Measurements from ENCODE around the gene PSPC1. TPM values are rescaled to one million over a fixed set of nuclear protein-coding genes. Genes with fewer than 3 reads are reported as not detected.
"Not testable (repeated sequence)": the region's sequence is repeated elsewhere in the genome, so short reads cannot be mapped to it uniquely, and the experiment has no call there.

The PSPC1 gene
- total RNA-seq, 1 donor, result 104 TPM

- H3K27me3 ChIP-seq (ENCODE audit: insufficient read depth, low read length); H3K9me3 ChIP-seq (ENCODE audit: low read depth, low read length): not testable (repeated sequence)
- Histone ChIP-seq H3K4me1 (ENCODE audit: insufficient read depth, low read length) (peaks cover 16% of the 10 kb centered on the region), H3K4me3 (ENCODE audit: low read length) (peak overlapping the region; percentile 99)
These were observed 1.9 kb downstream of the PSPC1 start for GRCh38 chr13:19780753-19781418.

- no peaks in the 10 kb centered on the region for H3K27me3 ChIP-seq (ENCODE audit: insufficient read depth, low read length)
- H3K4me3 ChIP-seq (ENCODE audit: low read length), result no peak overlapping the region
- peaks cover 33% of the 10 kb centered on the region for H3K4me1 ChIP-seq (ENCODE audit: insufficient read depth, low read length)
- H3K9me3 ChIP-seq (ENCODE audit: low read depth, low read length), result no peaks in the 10 kb centered on the region
These were observed 10.4 kb downstream of the PSPC1 start for GRCh38 chr13:19772306-19772705.

DNA sequence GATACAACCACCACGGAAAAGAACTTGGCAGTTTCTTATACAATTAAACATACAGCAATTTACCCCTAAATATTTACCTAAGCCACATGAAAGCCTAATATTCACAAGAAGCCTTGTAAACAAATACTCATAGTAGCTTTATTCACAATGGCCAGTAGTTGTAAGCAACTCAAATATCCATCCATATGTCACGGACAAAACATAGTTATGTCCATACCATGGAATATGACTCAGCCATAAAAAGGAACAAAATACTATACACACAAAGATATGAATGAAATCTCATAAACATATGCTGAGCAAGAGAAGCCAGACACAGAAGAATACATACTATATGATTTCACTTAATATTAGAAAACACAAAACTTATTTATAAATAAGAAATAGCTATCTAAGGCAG lies 12.9 kb downstream of the PSPC1 start:
- Histone ChIP-seq H3K4me3 (ENCODE audit: low read length) (no peak overlapping the region), H3K4me1 (ENCODE audit: insufficient read depth, low read length) (peaks cover 27% of the 10 kb centered on the region), H3K27me3 (ENCODE audit: insufficient read depth, low read length) (no peaks in the 10 kb centered on the region), H3K9me3 (ENCODE audit: low read depth, low read length) (no peaks in the 10 kb centered on the region)

- H3K4me3 ChIP-seq (ENCODE audit: low read length), result no peak overlapping the region
- peaks cover 26% of the 10 kb centered on the region for H3K4me1 ChIP-seq (ENCODE audit: insufficient read depth, low read length)
- H3K9me3 ChIP-seq (ENCODE audit: low read depth, low read length), result no peaks in the 10 kb centered on the region
- H3K27me3 ChIP-seq (ENCODE audit: insufficient read depth, low read length), result no peaks in the 10 kb centered on the region
These were observed 14.8 kb downstream of the PSPC1 start for GRCh38 chr13:19767966-19768365.

DNA sequence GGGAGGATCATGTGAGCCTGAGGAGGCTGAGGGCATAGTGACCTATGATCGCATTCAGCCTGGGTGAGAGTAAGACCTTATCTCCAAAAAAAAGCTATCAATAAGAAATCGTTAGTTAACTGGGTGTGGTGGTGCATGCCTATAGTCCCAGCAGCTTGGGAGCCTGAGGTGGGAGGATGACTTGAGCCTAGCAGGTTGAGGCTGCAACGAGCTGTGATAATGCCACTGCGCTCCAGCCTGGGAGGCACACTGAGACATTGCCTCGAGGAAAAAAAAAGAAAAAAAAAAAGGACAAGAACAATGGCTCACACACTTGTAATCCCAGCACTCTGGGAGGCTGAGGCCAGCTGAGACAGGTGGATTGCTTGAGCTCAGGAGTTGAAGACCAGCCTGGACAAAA lies 16.2 kb downstream of the PSPC1 start:
- Histone ChIP-seq H3K4me1 (ENCODE audit: insufficient read depth, low read length) (peaks cover 28% of the 10 kb centered on the region), H3K27me3 (ENCODE audit: insufficient read depth, low read length) (no peaks in the 10 kb centered on the region), H3K9me3 (ENCODE audit: low read depth, low read length) (no peaks in the 10 kb centered on the region), H3K4me3 (ENCODE audit: low read length) (no peak overlapping the region)

- Histone ChIP-seq H3K27me3 (ENCODE audit: insufficient read depth, low read length) (no peaks in the 10 kb centered on the region), H3K4me3 (ENCODE audit: low read length) (no peak overlapping the region), H3K9me3 (ENCODE audit: low read depth, low read length) (no peaks in the 10 kb centered on the region), H3K4me1 (ENCODE audit: insufficient read depth, low read length) (peaks cover 28% of the 10 kb centered on the region)
These were observed 18.5 kb downstream of the PSPC1 start for GRCh38 chr13:19764237-19764636.

DNA sequence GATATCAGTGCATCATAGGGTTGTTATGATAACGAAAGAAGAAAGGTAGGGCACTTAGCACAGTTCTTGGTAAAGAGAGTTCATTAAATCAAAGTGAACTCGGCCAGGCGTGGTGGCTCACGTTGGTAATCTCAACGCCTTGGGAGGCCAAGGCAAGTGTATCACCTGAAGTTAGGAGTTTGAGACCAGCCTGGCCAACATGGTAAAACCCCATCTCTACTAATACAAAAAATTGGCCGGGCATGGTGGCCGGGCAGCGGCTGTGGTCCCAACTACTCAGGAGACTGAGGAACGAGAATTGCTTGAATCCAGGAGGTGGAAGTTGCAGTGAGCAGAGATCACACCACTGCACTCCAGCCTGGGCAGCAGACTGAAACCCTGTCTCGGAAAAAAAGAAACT lies 19.1 kb downstream of the PSPC1 start:
- no peak overlapping the region for H3K4me3 ChIP-seq (ENCODE audit: low read length)
- H3K4me1 ChIP-seq (ENCODE audit: insufficient read depth, low read length), result peaks cover 25% of the 10 kb centered on the region

GRCh38 chr13:19759669-19760068 lies 23.1 kb downstream of the PSPC1 start:
- Histone ChIP-seq H3K9me3 (ENCODE audit: low read depth, low read length) (no peaks in the 10 kb centered on the region), H3K27me3 (ENCODE audit: insufficient read depth, low read length) (no peaks in the 10 kb centered on the region), H3K4me1 (ENCODE audit: insufficient read depth, low read length) (peaks cover 13% of the 10 kb centered on the region), H3K4me3 (ENCODE audit: low read length) (no peak overlapping the region)

More for the DNA sequence above, 19.1 kb downstream of the PSPC1 start:
- H3K9me3 ChIP-seq (ENCODE audit: low read depth, low read length), result no peaks in the 10 kb centered on the region
- no peaks in the 10 kb centered on the region for H3K27me3 ChIP-seq (ENCODE audit: insufficient read depth, low read length)

GRCh38 chr13:19742643-19743042 lies 40.1 kb downstream of the PSPC1 start:
- H3K27me3 ChIP-seq (ENCODE audit: insufficient read depth, low read length), result no peaks in the 10 kb centered on the region
- no peaks in the 10 kb centered on the region for H3K4me1 ChIP-seq (ENCODE audit: insufficient read depth, low read length)
- no peak overlapping the region for H3K4me3 ChIP-seq (ENCODE audit: low read length)
- no peaks in the 10 kb centered on the region for H3K9me3 ChIP-seq (ENCODE audit: low read depth, low read length)

DNA sequence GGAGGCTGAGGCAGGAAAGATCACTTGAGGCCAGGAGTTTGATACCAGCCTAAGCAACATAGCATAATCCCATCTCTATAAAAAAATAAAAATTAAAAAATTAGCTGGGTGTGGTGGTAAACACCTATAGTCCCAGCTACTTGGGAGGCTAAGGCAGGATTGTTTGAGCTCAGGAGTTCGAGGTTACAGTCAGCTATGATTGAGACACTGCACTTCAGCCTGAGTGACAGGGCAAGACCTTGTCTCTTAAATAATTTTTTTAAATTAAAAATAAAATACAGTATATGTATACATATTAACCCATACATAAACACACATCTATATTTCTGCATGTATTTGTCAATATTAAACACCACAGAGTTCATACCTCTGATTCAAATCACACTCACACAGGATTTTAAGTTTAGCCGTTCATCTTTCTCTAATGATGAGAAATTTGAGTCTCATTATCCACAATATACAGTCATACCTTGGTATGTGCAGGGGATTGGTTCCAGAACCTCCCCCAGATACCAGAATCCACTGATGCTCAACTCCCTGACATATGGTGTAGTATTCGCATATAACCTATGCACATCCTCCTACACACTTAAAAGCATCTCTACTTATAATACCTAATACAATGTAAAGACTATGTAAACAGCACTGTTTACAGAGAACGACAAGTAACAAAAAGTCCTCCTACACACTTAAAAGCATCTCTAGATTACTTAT lies 44.7 kb downstream of the PSPC1 start:
- H3K4me3 ChIP-seq (ENCODE audit: low read length), result no peak overlapping the region
- H3K9me3 ChIP-seq (ENCODE audit: low read depth, low read length), result no peaks in the 10 kb centered on the region
- no peaks in the 10 kb centered on the region for H3K4me1 ChIP-seq (ENCODE audit: insufficient read depth, low read length)
- H3K27me3 ChIP-seq (ENCODE audit: insufficient read depth, low read length), result no peaks in the 10 kb centered on the region

DNA sequence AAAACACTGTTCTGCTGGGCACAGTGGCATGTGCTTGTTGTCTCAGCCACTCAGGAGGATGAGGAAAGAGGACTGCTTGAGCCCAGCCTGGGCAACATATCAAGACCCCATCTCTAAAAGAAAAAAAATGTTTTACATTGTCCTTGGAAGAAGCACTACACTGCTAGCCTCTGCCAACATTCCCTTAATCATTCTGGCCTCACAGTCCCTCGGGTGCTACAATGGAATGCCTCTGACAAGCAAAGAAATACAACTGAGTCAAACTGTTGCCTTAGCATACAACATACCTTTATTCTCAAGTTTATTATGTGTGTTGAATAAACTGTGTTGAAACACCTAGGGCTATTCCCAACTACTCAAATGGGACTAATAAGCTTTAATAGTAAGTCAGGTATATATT lies 56.1 kb downstream of the PSPC1 start:
- H3K4me3 ChIP-seq (ENCODE audit: low read length), result no peak overlapping the region
- H3K4me1 ChIP-seq (ENCODE audit: insufficient read depth, low read length), result no peaks in the 10 kb centered on the region
- no peaks in the 10 kb centered on the region for H3K9me3 ChIP-seq (ENCODE audit: low read depth, low read length)
- H3K27me3 ChIP-seq (ENCODE audit: insufficient read depth, low read length), result no peaks in the 10 kb centered on the region

- H3K9me3 ChIP-seq (ENCODE audit: low read depth, low read length), result no peaks in the 10 kb centered on the region
- H3K27me3 ChIP-seq (ENCODE audit: insufficient read depth, low read length), result no peaks in the 10 kb centered on the region
- no peaks in the 10 kb centered on the region for H3K4me1 ChIP-seq (ENCODE audit: insufficient read depth, low read length)
- no peak overlapping the region for H3K4me3 ChIP-seq (ENCODE audit: low read length)
These were observed 57.4 kb downstream of the PSPC1 start for GRCh38 chr13:19725320-19725719.

- H3K9me3 ChIP-seq (ENCODE audit: low read depth, low read length), result no peaks in the 10 kb centered on the region
- H3K4me1 ChIP-seq (ENCODE audit: insufficient read depth, low read length), result no peaks in the 10 kb centered on the region
- no peaks in the 10 kb centered on the region for H3K27me3 ChIP-seq (ENCODE audit: insufficient read depth, low read length)
- no peak overlapping the region for H3K4me3 ChIP-seq (ENCODE audit: low read length)
These were observed 62.7 kb downstream of the PSPC1 start for GRCh38 chr13:19720039-19720438.

GRCh38 chr13:19713186-19713965 lies 69.4 kb downstream of the PSPC1 start:
- Histone ChIP-seq H3K9me3 (ENCODE audit: low read depth, low read length) (no peaks in the 10 kb centered on the region), H3K27me3 (ENCODE audit: insufficient read depth, low read length) (no peaks in the 10 kb centered on the region), H3K4me3 (ENCODE audit: low read length) (no peak overlapping the region), H3K4me1 (ENCODE audit: insufficient read depth, low read length) (no peaks in the 10 kb centered on the region)

GRCh38 chr13:19709782-19710181 lies 73.0 kb downstream of the PSPC1 start:
- H3K4me1 ChIP-seq (ENCODE audit: insufficient read depth, low read length), result not testable (repeated sequence)

More at GRCh38 chr13:19709782-19710181, 73.0 kb downstream of the PSPC1 start:
- H3K4me3 ChIP-seq (ENCODE audit: low read length); H3K27me3 ChIP-seq (ENCODE audit: insufficient read depth, low read length); H3K9me3 ChIP-seq (ENCODE audit: low read depth, low read length): not testable (repeated sequence)

All from mononuclear cell (primary cell).